ENCODE data around the gene CCDC57. TPM values are rescaled to one million over a fixed set of nuclear protein-coding genes. Genes with fewer than 3 reads are reported as not detected.

The CCDC57 gene
- total and polyA plus RNA-seq, 9 of the 15 experiments (the other 6 are each of a cell fraction or from before 2014, with no cell fraction given) = 0.83 to 36.2 (median 13.6) TPM

DNA sequence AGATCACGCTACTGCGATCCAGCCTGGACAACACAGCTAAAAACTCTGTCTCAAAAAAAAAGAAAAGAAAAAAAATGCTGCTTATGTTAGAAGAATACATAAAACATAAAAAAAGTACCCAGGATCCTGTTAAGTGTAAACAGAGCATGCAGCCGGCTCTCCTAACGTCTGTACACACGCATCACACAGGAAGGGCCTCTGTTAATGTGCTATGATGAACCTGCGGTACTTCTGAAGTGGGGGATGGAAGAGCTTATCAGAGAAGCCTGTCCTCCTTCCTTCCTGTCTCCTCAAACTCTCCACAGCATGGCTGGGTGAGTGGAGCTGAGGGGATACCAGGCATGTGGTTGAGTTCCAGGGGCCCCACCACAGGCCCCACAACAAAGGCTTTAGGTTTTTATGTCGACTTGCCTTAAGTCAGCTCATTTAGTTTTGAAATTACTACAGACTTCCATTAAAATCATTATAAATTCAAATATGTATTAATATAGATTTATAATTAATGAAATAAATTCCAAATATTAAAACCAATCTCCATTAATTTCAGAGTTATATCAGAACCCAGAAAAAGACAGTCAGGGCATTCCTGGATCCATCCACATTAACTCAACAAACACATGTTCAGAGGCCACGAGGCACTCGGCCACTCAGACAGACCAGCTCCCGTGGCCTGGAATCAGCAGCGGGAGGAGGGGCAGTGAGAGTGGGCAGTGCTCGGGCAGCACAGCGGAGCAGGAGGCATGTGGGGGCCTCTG lies 11.7 kb downstream of the CCDC57 start (continued):
- TF ChIP-seq, protein P1, sequence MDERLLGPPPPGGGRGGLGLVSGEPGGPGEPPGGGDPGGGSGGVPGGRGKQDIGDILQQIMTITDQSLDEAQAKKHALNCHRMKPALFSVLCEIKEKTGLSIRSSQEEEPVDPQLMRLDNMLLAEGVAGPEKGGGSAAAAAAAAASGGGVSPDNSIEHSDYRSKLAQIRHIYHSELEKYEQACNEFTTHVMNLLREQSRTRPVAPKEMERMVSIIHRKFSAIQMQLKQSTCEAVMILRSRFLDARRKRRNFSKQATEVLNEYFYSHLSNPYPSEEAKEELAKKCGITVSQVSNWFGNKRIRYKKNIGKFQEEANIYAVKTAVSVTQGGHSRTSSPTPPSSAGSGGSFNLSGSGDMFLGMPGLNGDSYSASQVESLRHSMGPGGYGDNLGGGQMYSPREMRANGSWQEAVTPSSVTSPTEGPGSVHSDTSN (CRISPR knock-in tag; IDR thresholded peaks at IDR 0.05; ENCODE audit: low read depth) = no peak
- TF ChIP-seq, protein P1 (tag; conservative IDR thresholded peaks at IDR 0.05; ENCODE audit: low read depth) = no peak
- TF ChIP-seq KDM5B (IDR thresholded peaks at IDR 0.05; ENCODE audit: insufficient replicate concordance, low read depth, low read length) = no peak
- no peak for TF ChIP-seq ZNF121 (CRISPR knock-in tag; conservative IDR thresholded peaks at IDR 0.05)
- no peak for TF ChIP-seq KLF10 (CRISPR knock-in tag; IDR thresholded peaks at IDR 0.05)
- no peak for TF ChIP-seq SAP30 (IDR thresholded peaks at IDR 0.05; ENCODE audit: borderline replicate concordance, insufficient read depth, low read depth, low read length, poor library complexity, severe bottlenecking)
- no peak for TF ChIP-seq ZNF778 (CRISPR knock-in tag; IDR thresholded peaks at IDR 0.05)
- no peak for TF ChIP-seq ZNF212 (CRISPR knock-in tag; IDR thresholded peaks at IDR 0.05)
- TF ChIP-seq CBX8 (IDR thresholded peaks at IDR 0.05; ENCODE audit: borderline replicate concordance, extremely low read depth, low read depth, low read length, poor library complexity, severe bottlenecking) = no peak
